OCI-LY7 (cell line): ENCODE data around the gene CACNA2D4.

ENCODE experiments used
- EZH2phosphoT487 ChIP-seq: fragments of 200-600 bp; sonication (generic); IDR thresholded peaks from 2 replicates; pipeline ENCODE4 v1.6.1; 2018; ENCODE audit warnings: low read depth, borderline replicate concordance, mild to moderate bottlenecking, mixed run types, antibody characterized with exemption, low read length, moderate library complexity, mixed read lengths
- TF ChIP-seq, protein P1 (sequence below): fragments of 200-600 bp; sonication (generic); conservative IDR thresholded peaks from 2 replicates; pipeline ENCODE4 v1.5.1; 2014; ENCODE audit warnings: mild to moderate bottlenecking, antibody characterized with exemption, low read length, moderate library complexity, mixed read lengths

DNA sequence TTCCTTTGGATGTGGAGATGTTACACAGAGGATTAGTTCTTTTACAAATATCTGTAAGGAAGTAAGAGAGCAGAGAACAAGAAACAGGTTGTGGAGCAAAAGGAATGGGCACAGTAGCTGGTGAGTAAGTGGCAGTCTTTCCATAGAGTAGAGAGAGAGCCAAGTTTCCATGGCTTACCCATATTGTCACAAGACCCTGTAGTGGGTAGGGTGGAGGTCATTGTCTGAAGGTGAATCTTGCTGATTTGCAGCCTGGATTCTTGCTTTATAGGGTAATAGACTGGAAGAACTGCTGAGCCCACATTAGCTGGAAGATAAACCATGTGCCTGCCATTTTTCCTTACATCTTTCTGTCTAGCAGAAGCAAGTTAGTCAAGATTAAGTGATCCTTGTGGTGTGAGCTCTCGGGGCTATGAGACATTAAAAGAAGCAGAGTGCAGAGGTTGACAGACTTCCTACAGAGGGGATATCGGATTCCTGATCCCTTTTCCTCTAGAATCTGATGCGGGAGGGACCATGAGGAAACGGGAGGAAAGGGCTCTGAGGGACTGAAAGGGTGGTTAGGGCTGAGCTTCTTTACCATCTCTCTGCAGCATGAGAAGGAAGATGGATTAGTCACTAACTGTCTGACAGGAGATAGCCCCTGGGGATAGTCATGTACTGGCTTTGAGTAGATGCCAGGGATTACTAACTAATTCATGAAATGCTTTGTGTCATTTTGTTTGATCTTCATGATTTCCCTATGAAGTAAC is 142.1 kb downstream of the CACNA2D4 start:
- TF ChIP-seq, protein P1, sequence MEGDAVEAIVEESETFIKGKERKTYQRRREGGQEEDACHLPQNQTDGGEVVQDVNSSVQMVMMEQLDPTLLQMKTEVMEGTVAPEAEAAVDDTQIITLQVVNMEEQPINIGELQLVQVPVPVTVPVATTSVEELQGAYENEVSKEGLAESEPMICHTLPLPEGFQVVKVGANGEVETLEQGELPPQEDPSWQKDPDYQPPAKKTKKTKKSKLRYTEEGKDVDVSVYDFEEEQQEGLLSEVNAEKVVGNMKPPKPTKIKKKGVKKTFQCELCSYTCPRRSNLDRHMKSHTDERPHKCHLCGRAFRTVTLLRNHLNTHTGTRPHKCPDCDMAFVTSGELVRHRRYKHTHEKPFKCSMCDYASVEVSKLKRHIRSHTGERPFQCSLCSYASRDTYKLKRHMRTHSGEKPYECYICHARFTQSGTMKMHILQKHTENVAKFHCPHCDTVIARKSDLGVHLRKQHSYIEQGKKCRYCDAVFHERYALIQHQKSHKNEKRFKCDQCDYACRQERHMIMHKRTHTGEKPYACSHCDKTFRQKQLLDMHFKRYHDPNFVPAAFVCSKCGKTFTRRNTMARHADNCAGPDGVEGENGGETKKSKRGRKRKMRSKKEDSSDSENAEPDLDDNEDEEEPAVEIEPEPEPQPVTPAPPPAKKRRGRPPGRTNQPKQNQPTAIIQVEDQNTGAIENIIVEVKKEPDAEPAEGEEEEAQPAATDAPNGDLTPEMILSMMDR, result no peak
- no peak for TF ChIP-seq EZH2phosphoT487
